SU-DHL-6 (cell line): ENCODE data around the gene INTS11.

ENCODE experiments used
- EZH2phosphoT487 ChIP-seq: fragments of 200-600 bp; sonication (generic), shearing (Covaris generic); conservative IDR thresholded peaks from 2 replicates; pipeline ENCODE4 v1.6.1; 2018; ENCODE audit warnings: mild to moderate bottlenecking, antibody characterized with exemption, low read length, moderate library complexity, mixed read lengths
- TF ChIP-seq, protein P1 (sequence below): fragments of 200-600 bp; sonication (generic); IDR thresholded peaks from one replicate; pipeline ENCODE4 v1.5.1; 2017; ENCODE audit warnings: antibody characterized with exemption, mild to moderate bottlenecking, low read length, moderate library complexity; ENCODE audit not compliant: insufficient read depth, poor library complexity, severe bottlenecking

DNA sequence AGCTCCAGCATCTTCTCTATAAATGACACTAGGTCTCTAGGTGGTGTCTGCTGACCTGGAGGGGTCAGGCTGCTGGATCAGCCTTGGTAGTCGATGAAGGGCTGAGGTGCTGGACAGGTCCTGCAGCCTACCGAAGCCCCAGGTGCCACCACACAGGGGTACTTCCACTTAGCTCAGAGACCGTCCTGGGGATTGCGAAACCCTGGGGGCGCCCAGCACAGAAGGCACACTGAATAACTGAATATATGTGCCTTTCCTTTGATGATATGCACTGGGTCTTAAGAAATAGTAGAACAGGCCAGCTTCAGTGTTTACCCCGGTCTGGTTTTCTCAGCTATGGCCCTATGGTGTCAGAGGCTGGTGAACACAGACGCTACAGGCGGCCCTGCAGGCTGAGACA is 61.7 kb downstream of the INTS11 start:
- no peak for TF ChIP-seq EZH2phosphoT487
- TF ChIP-seq, protein P1, sequence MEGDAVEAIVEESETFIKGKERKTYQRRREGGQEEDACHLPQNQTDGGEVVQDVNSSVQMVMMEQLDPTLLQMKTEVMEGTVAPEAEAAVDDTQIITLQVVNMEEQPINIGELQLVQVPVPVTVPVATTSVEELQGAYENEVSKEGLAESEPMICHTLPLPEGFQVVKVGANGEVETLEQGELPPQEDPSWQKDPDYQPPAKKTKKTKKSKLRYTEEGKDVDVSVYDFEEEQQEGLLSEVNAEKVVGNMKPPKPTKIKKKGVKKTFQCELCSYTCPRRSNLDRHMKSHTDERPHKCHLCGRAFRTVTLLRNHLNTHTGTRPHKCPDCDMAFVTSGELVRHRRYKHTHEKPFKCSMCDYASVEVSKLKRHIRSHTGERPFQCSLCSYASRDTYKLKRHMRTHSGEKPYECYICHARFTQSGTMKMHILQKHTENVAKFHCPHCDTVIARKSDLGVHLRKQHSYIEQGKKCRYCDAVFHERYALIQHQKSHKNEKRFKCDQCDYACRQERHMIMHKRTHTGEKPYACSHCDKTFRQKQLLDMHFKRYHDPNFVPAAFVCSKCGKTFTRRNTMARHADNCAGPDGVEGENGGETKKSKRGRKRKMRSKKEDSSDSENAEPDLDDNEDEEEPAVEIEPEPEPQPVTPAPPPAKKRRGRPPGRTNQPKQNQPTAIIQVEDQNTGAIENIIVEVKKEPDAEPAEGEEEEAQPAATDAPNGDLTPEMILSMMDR = no peak
